Right lobe of liver (tissue), 6 donors: ENCODE measurements around the gene CATSPERD. TPM values are rescaled to one million over a fixed set of nuclear protein-coding genes. Genes with fewer than 3 reads are reported as not detected.

ENCODE experiments used
- ATAC-seq, 4 donors: fragments of 200-7000 bp; cut with Tn5 transposase; one replicate each; pipeline ENCODE4 v1.9.1; 2020; ENCODE audit warnings: mild to moderate bottlenecking in 4 of 4, moderate library complexity in 4 of 4
- DNase-seq, 3 donors: peaks; one replicate each; pipeline ENCODE4 v3.0.0-alpha.2; 2020
- H3K27ac ChIP-seq, 3 donors: fragments of 200-600 bp; one replicate each; pipeline ENCODE4 v1.8.0; 2022
- H3K27me3 ChIP-seq, 2 donors: fragments of 200-600 bp; one replicate each; pipeline ENCODE4 v1.8.0; 2022
- H3K36me3 ChIP-seq, 4 donors: fragments of 200-600 bp; sonication (generic) in 1 of 4; one replicate each; pipeline versions ENCODE4 v1.5.1 to v1.8.0; 2017 to 2022; ENCODE audit warnings: control low read depth in 1 of 4
- H3K4me1 ChIP-seq, 4 donors: fragments of 200-600 bp; sonication (generic) in 1 of 4; one replicate each; pipeline versions ENCODE4 v1.5.1 to v1.8.0; 2017 to 2022; ENCODE audit warnings: control low read depth in 1 of 4
- H3K4me3 ChIP-seq, 3 donors: fragments of 200-600 bp; one replicate each; pipeline ENCODE4 v1.8.0; 2022
- H3K9me3 ChIP-seq, 4 donors: fragments of 200-600 bp; sonication (generic) in 1 of 4; one replicate each; pipeline versions ENCODE4 v1.5.1 to v1.8.0; 2017 to 2022; ENCODE audit warnings: control low read depth in 1 of 4
- CTCF ChIP-seq, 4 donors: fragments of 200-600 bp in 3 of 4; fragments of 450-650 bp in 1 of 4; IDR thresholded peaks; one replicate each; pipeline versions ENCODE4 v1.5.1 to v1.8.0; 2016 to 2022; ENCODE audit warnings: antibody characterized with exemption in 4 of 4, mild to moderate bottlenecking in 2 of 4
- POLR2A ChIP-seq: fragments of 450-650 bp; IDR thresholded peaks from one replicate; pipeline ENCODE4 v1.6.1; 2017; ENCODE audit warnings: antibody characterized with exemption, mild to moderate bottlenecking
- WGBS: methylation state at CpG from one replicate; pipeline ENCODE4 v1.1.6; 2018; ENCODE audit warnings: low coverage, low lambda C conversion rate; ENCODE audit not compliant: insufficient coverage; ENCODE audit errors: missing lambda C conversion rate; 5-methylcytosine and 5-hydroxymethylcytosine counted together
- intact Hi-C, 2 donors: fragments of 100-400 bp; cut with DNase I; formaldehyde crosslinking; loops; one replicate each; pipeline versions ENCODE4 v1.11.2 to v1.14.1; 2022
- total RNA-seq, 6 experiments: library from RNA; depleted of rRNA in 2 of 6; stranded (reverse); fragments of >200 nt in 2 of 6; fragmentation: NEBNext Ultra II Directional in 3 of 6; extraction: Animal tissue kit (Norgen Biotek cat#: 25700) in 3 of 6; gene quantifications; one replicate each; pipeline versions ENCODE4 v1.1.0 to v1.2.4, GENCODE V29; 2016 to 2023
- donor health status: DM: no; HTN: yes; CAD: no.
- donor health status: DM: no; HTN: no; CAD: no.
- donor health status: DM: no; HTN: no; CAD: no.
- donor health status: DM: no; HTN: yes; CAD: no.
- donor health status: DM: no; HTN: yes; CAD: no.

CATSPERD gene
- total RNA-seq, 6 experiments from 2014 or later, result not detected

DNA sequence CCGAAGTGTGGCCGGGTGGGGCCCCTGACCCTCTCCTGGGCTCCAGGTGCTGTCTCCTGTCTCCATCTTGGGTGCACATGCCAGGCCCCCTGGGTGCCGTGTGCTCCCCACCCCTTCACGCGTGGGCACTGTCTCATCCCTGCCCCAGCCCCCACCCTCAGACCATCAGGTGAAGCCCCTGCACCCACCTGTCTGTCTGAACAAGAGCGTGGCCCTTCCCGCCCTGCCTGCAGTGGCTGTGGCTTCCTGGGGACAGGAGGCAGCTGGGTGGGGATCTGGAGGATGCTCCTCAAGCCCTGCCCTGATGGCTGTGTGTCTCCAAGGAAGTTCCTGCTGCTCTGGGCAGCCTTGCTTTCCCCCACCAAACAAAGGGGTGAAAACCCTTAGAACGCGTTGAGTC lies 61.9 kb downstream of the CATSPERD start:
- H3K27ac ChIP-seq, result no peak overlapping the region
- peak in 1 of 4 donors; percentile 12 for ATAC-seq
- no peak for TF ChIP-seq POLR2A
- no peak for TF ChIP-seq CTCF (IDR thresholded peaks at IDR 0.05)

DNA sequence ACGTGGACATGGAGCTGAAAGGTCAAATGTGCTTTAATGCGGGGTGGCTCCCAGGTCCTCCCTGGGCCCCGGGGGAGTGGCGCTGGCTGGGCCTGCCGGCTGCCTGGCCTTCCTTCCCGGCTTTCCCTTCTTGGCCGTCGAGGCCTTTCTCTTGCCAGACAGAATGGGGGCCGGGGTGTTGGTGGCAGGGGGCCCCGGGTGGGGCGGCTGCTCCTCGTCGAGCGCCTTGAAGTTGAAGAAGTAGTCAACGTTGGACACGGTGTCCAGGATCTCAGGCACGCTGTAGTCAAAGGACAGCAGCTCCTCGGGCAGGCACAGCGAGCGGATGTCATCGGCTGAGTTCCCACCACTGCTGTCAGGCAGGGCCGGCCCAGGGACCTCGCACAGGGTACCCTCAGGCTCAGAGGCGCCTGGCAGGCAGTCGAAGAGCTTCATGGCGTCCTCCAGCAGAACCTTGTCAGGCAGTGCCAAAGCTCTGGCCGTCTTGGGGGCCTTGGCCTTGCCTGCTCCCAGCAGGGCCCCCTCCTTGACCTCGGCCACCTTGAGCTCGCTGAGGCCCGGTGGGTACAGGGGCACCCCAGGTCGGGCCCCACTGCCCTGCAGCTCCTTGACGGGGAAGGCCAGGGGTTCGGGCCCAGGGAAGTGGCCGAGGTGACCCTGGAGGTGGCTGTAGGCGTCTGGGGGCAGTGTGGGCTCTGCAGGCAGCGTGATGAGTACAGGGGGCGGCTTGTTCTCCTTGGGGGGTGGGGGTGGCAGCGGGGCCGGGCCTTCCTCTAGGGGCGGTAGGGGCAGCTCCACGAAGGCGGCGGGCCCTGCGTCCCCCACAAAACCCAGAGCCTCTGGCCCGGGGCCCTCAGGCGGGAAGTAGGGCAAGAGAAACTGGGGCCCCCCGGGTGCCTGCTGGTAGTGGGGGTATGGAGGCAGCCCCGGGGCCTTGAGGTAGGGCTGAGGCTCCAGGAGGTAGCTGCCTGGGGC lies 62.8 kb downstream of the CATSPERD start:
- WGBS, result 82% methylated on average over 2 of the region's 48 CpGs
- TF ChIP-seq POLR2A (no peak), CTCF (IDR thresholded peaks at IDR 0.05) (no peak)
- ATAC-seq (peak in 1 of 4 donors; percentile 6), DNase-seq (no peak)
- Histone ChIP-seq H3K9me3 (no peaks in the 10 kb centered on the region), H3K4me3 (no peak overlapping the region), H3K4me1 (no peaks in the 10 kb centered on the region), H3K27ac (no peak overlapping the region), H3K27me3 (no peaks in the 10 kb centered on the region), H3K36me3 (peaks cover 0 to 33% (median 22%) of the 10 kb centered on the region in 4 donors)
- intact Hi-C loops, result no loop called here

More for the DNA sequence above, 61.9 kb downstream of the CATSPERD start:
- Histone ChIP-seq H3K27me3 (no peaks in the 10 kb centered on the region), H3K9me3 (no peaks in the 10 kb centered on the region), H3K4me3 (no peak overlapping the region), H3K4me1 (no peaks in the 10 kb centered on the region), H3K36me3 (peaks cover 0 to 24% (median 16%) of the 10 kb centered on the region in 4 donors)
- DNase-seq, result no peak
- intact Hi-C loops, result no loop called here
- no CpG with 5 or more reads among the region's 9 CpGs for WGBS

DNA sequence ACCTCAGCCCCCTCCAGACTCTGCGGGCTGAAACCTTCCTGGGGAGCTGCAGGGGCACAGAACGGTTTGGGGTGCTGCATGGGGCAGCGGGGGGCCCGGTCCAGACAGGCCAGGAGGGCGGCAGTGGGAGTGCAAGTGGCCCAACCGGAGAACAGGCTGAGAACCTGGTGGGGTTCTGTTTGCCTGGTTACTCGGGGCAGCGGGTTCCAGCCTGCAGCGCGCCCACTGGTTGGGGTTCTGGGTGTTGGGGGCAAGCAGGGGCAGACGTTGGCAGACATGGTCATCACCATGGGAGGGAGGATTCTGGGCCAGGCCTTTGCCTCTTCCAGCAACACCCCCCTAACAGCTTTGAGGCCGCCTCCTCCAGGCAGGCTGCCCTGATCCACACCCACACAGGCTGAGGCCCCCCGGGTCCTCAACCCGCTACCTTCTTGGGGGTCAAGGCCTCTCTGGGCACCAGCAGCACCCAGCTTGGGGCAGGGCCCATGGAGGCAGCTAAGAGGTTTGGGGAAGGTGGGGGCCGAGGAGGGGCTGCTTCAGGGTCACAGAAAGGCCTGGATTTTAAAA lies 64.2 kb downstream of the CATSPERD start, which contains the start of gene PRR22:
Gene PRR22, minus strand, starts transcription at position 166 of the 567 bp plus-strand sequence. Its CDS starts 86 bp downstream, at position 80.
- no peak for DNase-seq
- no peaks in the 10 kb centered on the region for H3K27me3 ChIP-seq
- H3K27ac ChIP-seq, result no peak within 1 kb of the TSS
- ATAC-seq, result no peak
- intact Hi-C loops, result no loop called here
- peaks cover 0 to 44% (median 27%) of the 10 kb centered on the region in 4 donors for H3K36me3 ChIP-seq
- no peaks in the 10 kb centered on the region for H3K4me1 ChIP-seq
- no peak for TF ChIP-seq POLR2A
- no peak for TF ChIP-seq CTCF (IDR thresholded peaks at IDR 0.05)
- no peaks in the 10 kb centered on the region for H3K9me3 ChIP-seq
- WGBS, result 100% methylated on average over 1 of the region's 15 CpGs
- H3K4me3 ChIP-seq, result no peak within 1 kb of the TSS

DNA sequence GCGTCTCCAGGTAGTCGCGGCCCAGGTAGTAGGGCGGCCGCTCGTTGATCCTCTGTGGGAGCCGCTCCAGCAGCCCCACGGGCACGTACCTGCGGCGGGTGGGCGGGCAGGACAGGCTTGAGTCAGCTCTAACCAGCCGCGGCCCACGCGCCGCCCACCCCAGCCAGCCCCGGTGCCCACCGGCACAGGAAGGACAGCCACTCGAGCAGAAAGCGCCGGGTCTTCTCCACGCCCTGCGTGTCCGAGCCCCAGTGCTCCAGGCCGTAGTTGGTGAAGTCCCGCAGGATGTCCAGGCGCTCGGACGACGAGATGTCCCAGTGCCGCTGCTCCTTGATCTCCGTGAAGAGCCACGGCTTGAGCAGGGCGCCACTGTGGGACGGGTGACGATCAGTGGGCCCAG lies 65.0 kb downstream of the CATSPERD start:
- no CpG with 5 or more reads among the region's 37 CpGs for WGBS
- no peak overlapping the region for H3K4me3 ChIP-seq
- TF ChIP-seq CTCF (IDR thresholded peaks at IDR 0.05) (no peak), POLR2A (no peak)
- peaks cover 0 to 48% (median 29%) of the 10 kb centered on the region in 4 donors for H3K36me3 ChIP-seq
- H3K27ac ChIP-seq, result no peak overlapping the region
- no peak for ATAC-seq
- H3K27me3 ChIP-seq, result no peaks in the 10 kb centered on the region
- intact Hi-C loops, result no loop called here
- no peaks in the 10 kb centered on the region for H3K9me3 ChIP-seq
- no peak for DNase-seq
- H3K4me1 ChIP-seq, result no peaks in the 10 kb centered on the region
